Transverse colon (tissue), 4 donors: Measurements from ENCODE around the gene GRID2IP. TPM values are rescaled to one million over a fixed set of nuclear protein-coding genes. Genes with fewer than 3 reads are reported as not detected.
"Not testable (repeated sequence)": the region's sequence is repeated elsewhere in the genome, so short reads cannot be mapped to it uniquely, and the experiment has no call there.

Experiments
- DNase-seq: peaks from one replicate; pipeline ENCODE4 v3.0.0-alpha.2; 2019
- H3K27ac ChIP-seq, 4 donors: fragments of 200-600 bp; sonication (generic); 2 replicates each; pipeline ENCODE4 v1.5.1; 2016 to 2018; ENCODE audit warnings: inconsistent platforms in 4 of 4
- H3K27me3 ChIP-seq: fragments of 200-600 bp; sonication (generic); 2 replicates; pipeline ENCODE4 v1.5.1; 2017; ENCODE audit warnings: inconsistent platforms
- H3K36me3 ChIP-seq, 4 donors: fragments of 200-600 bp; sonication (generic); 2 replicates each; pipeline ENCODE4 v1.5.1; 2017 to 2019; ENCODE audit warnings: inconsistent platforms in 4 of 4
- H3K4me1 ChIP-seq, 4 donors: fragments of 200-600 bp; sonication (generic); 2 replicates each; pipeline ENCODE4 v1.5.1; 2017 to 2020; ENCODE audit warnings: inconsistent platforms in 4 of 4
- H3K4me3 ChIP-seq, 4 donors: fragments of 200-600 bp; sonication (generic); 1 replicate in 1 of 4; 2 replicates in 3 of 4; pipeline versions ENCODE4 v1.5.1 to v1.6.1; 2017 to 2019; ENCODE audit warnings: inconsistent platforms in 4 of 4
- H3K9me3 ChIP-seq, 2 donors: fragments of 200-600 bp; sonication (generic); 2 replicates each; pipeline ENCODE4 v1.5.1; 2017 to 2019; ENCODE audit warnings: inconsistent platforms in 2 of 2
- CTCF ChIP-seq, 5 experiments: fragments of 200-600 bp in 3 of 5; fragments of 450-650 bp in 2 of 5; sonication (generic) in 3 of 5; IDR thresholded peaks; 1 replicate in 2 of 5; 2 replicates in 3 of 5; pipeline ENCODE4 v1.5.1; 2016 to 2017; ENCODE audit warnings: antibody characterized with exemption in 5 of 5, inconsistent platforms in 3 of 5, mild to moderate bottlenecking in 2 of 5, moderate library complexity in 1 of 5
- EP300 ChIP-seq: sonication (generic); formaldehyde crosslinking; IDR thresholded peaks from one replicate; pipeline ENCODE4 v1.6.1; 2017; ENCODE audit warnings: antibody characterized with exemption, low read depth
- POLR2A ChIP-seq: fragments of 450-650 bp; IDR thresholded peaks from one replicate; pipeline ENCODE4 v1.6.1; 2016; ENCODE audit warnings: antibody characterized with exemption, mild to moderate bottlenecking, moderate library complexity
- POLR2AphosphoS5 ChIP-seq, 3 donors: sonication (generic); formaldehyde crosslinking; IDR thresholded peaks; one replicate each; pipeline ENCODE4 v1.6.1; 2016; ENCODE audit warnings: antibody characterized with exemption in 3 of 3
- WGBS, 2 donors: methylation state at CpG; one replicate each; pipeline ENCODE4 v1.1.5; 2018; ENCODE audit warnings: low coverage in 1 of 2; 5-methylcytosine and 5-hydroxymethylcytosine counted together
- in situ Hi-C, 4 donors: fragments of 200-750 bp; cut with MboI; loops; one replicate each; pipeline versions ENCODE4 v1.15.0 to v1.15.1; 2017; ENCODE audit warnings: low sequenced_read_pairs in 3 of 4, low pct_ligation_motif_present in 1 of 4, low pct_unique_long_range_greater_than_20kb in 1 of 4
- intact Hi-C: fragments of 100-400 bp; cut with DNase I; formaldehyde crosslinking; loops from one replicate; pipeline ENCODE4 v1.15.1; 2023; ENCODE audit warnings: low total_unique reads
- total RNA-seq, 4 donors: library from RNA; depleted of rRNA; stranded (reverse); fragments of >200 nt; gene quantifications; one replicate each; pipeline ENCODE4 v1.1.0, GENCODE V29; 2016

GRID2IP gene
- total RNA-seq, 4 donors from 2014 or later: 0.20 to 1.1 (median 0.66) TPM

GRCh38 chr7:6589151-6589828, 38.0 kb upstream of the GRID2IP start:
- intact Hi-C loops (no loop called here), in situ Hi-C loops (no loop called here)
- peaks cover 7 to 16% (median 12%) of the 10 kb centered on the region in 4 donors for H3K4me1 ChIP-seq
- TF ChIP-seq EP300 (no peak), POLR2A (no peak), CTCF (IDR thresholded peaks at IDR 0.05) (no peak), POLR2AphosphoS5 (IDR thresholded peaks at IDR 0.05) (no peak)
- H3K27ac ChIP-seq: peak overlapping the region; percentile 33 to 95 (median 91)
- H3K36me3 ChIP-seq: peaks cover 0 to 24% (median 3%) of the 10 kb centered on the region in 4 donors
- WGBS, 2 donors: 52 to 100% methylated on average over 3 to 19 of the region's 22 CpGs
- H3K9me3 ChIP-seq: no peaks in the 10 kb centered on the region
- DNase-seq: no peak
- peak overlapping the region in 3 of 4 donors; percentile 72 to 84 (median 73) for H3K4me3 ChIP-seq
- H3K27me3 ChIP-seq: no peaks in the 10 kb centered on the region

GRCh38 chr7:6588566-6588965, 37.3 kb upstream of the GRID2IP start:
- peaks cover 7 to 16% (median 12%) of the 10 kb centered on the region in 4 donors for H3K4me1 ChIP-seq
- H3K27me3 ChIP-seq: no peaks in the 10 kb centered on the region
- TF ChIP-seq POLR2AphosphoS5 (IDR thresholded peaks at IDR 0.05): no peak
- TF ChIP-seq CTCF (IDR thresholded peaks at IDR 0.05): no peak
- TF ChIP-seq POLR2A: no peak
- TF ChIP-seq EP300: no peak
- no peaks in the 10 kb centered on the region for H3K9me3 ChIP-seq
- 71 to 88% methylated on average over 3 to 9 of the region's 9 CpGs for WGBS, 2 donors
- DNase-seq: no peak
- peaks cover 0 to 22% (median 5%) of the 10 kb centered on the region in 4 donors for H3K36me3 ChIP-seq
- H3K4me3 ChIP-seq: no peak overlapping the region
- H3K27ac ChIP-seq: no peak overlapping the region
- intact Hi-C loops: no loop called here
- in situ Hi-C loops: no loop called here

- peaks cover 0 to 24% (median 7%) of the 10 kb centered on the region in 4 donors for H3K36me3 ChIP-seq
- in situ Hi-C loops, intact Hi-C loops, H3K27ac ChIP-seq, DNase-seq, H3K4me3 ChIP-seq, H3K4me1 ChIP-seq, H3K9me3 ChIP-seq, H3K27me3 ChIP-seq: not testable (repeated sequence)
- 87 to 92% methylated on average over 2 to 8 of the region's 8 CpGs for WGBS, 2 donors
Observed at GRCh38 chr7:6585746-6586432, 34.6 kb upstream of the GRID2IP start.

GRCh38 chr7:6579446-6579845, 28.2 kb upstream of the GRID2IP start:
- Histone ChIP-seq H3K36me3 (peaks cover 0 to 19% (median 7%) of the 10 kb centered on the region in 4 donors), H3K9me3 (no peaks in the 10 kb centered on the region), H3K4me3 (no peak overlapping the region), H3K27ac (no peak overlapping the region), H3K27me3 (no peaks in the 10 kb centered on the region), H3K4me1 (peaks cover 0 to 9% (median 4%) of the 10 kb centered on the region in 4 donors)
- DNase-seq: no peak
- intact Hi-C loops: no loop called here
- TF ChIP-seq POLR2A (no peak), POLR2AphosphoS5 (IDR thresholded peaks at IDR 0.05) (no peak), CTCF (IDR thresholded peaks at IDR 0.05) (no peak), EP300 (no peak)
- in situ Hi-C loops: no loop called here
- WGBS, 2 donors: 98% methylated on average over 4 of the region's 4 CpGs; no CpG with 5 or more reads in 1 of the 2 donors
